GM12878 (cell line): Measurements from ENCODE around the gene TTLL11. TPM values are rescaled to one million over a fixed set of nuclear protein-coding genes. Genes with fewer than 3 reads are reported as not detected.

Source experiments
- ATAC-seq: fragments of 200-7000 bp; cut with Tn5 transposase; 3 replicates; pipeline ENCODE4 v1.9.1; 2020; ENCODE audit warnings: mild to moderate bottlenecking, moderate library complexity
- BruUV-seq: library from RNA; stranded (reverse); fragments of 400-500 nt; replicated peaks from 2 replicates; lab custom pipeline; 2021; lab: Mats Ljungman, UMichigan
- CTCF ChIA-PET: fragments of 300-600 bp; sonication (Branson Sonifier 250); formaldehyde crosslinking; extraction: SDS; loops from one replicate; lab custom pipeline; 2021; ENCODE audit warnings: inconsistent platforms; lab: Yijun Ruan, JAX
- POLR2A ChIA-PET: fragments of 350-600 bp; formaldehyde crosslinking; extraction: SDS; loops from one replicate; lab custom pipeline; 2021; ENCODE audit warnings: inconsistent platforms; lab: Charles Lee
- RAD21 ChIA-PET: fragments of 300-600 bp; sonication (Branson Sonifier 250); formaldehyde crosslinking; loops from one replicate; lab custom pipeline; 2023; ENCODE audit warnings: antibody characterized with exemption; ENCODE audit not compliant: unreplicated experiment; lab: Charles Lee
- SMC1A ChIA-PET: fragments of 300-600 bp; sonication (Branson Sonifier 250); formaldehyde crosslinking; loops from one replicate; lab custom pipeline; 2023; ENCODE audit not compliant: unreplicated experiment, uncharacterized antibody; lab: Charles Lee
- DNase-seq: peaks from one replicate; pipeline ENCODE4 v3.0.0-alpha.2; 2011; ENCODE audit warnings: low read depth, low spot score
- FAIRE-seq: peaks from 3 replicates; lab custom pipeline; 2011; peaks lifted over from hg19 to GRCh38; lab: Jason Lieb, UNC
- H2AFZ ChIP-seq: 2 replicates; pipeline ENCODE4 v1.6.0; 2011; ENCODE audit warnings: low read depth, low read length, control low read depth; ENCODE audit not compliant: control insufficient read depth
- H3K27ac ChIP-seq: 2 replicates; pipeline ENCODE4 v1.5.1; 2011; ENCODE audit warnings: control low read depth; ENCODE audit not compliant: control insufficient read depth, insufficient read depth
- H3K27me3 ChIP-seq, 2 experiments: replicated peaks in 1 of 2; 2 replicates each; pipeline versions ENCODE4 v1.6.0 to v1.6.1; 2011; ENCODE audit warnings: low read length in 1 of 2; ENCODE audit not compliant: control insufficient read depth in 2 of 2, insufficient read depth in 2 of 2
- H3K36me3 ChIP-seq, 2 experiments: 2 replicates each; pipeline ENCODE4 v1.5.1; 2011; ENCODE audit warnings: low read length in 1 of 2; ENCODE audit not compliant: control insufficient read depth in 2 of 2, insufficient read depth in 2 of 2
- H3K4me1 ChIP-seq: 2 replicates; pipeline ENCODE4 v1.6.1; 2011; ENCODE audit warnings: mild to moderate bottlenecking, low read length, moderate library complexity, mixed read lengths; ENCODE audit not compliant: control insufficient read depth, insufficient read depth
- H3K4me2 ChIP-seq: 2 replicates; pipeline ENCODE4 v1.6.0; 2011; ENCODE audit warnings: control low read depth; ENCODE audit not compliant: control insufficient read depth, insufficient read depth
- H3K4me3 ChIP-seq: fragments of 200-600 bp; sonication (generic); 2 replicates; pipeline ENCODE4 v1.5.1; 2016
- H3K79me2 ChIP-seq: 2 replicates; pipeline ENCODE4 v1.6.0; 2011; ENCODE audit warnings: low read length; ENCODE audit not compliant: control insufficient read depth, insufficient read depth
- H3K9ac ChIP-seq: 2 replicates; pipeline ENCODE4 v1.8.0; 2011; ENCODE audit warnings: low read length, control low read depth, mixed read lengths; ENCODE audit not compliant: control insufficient read depth, insufficient read depth
- H3K9me3 ChIP-seq: replicated peaks from 3 replicates; pipeline ENCODE4 v1.5.1; 2011; ENCODE audit warnings: mild to moderate bottlenecking, low read length; ENCODE audit not compliant: control insufficient read depth, insufficient read depth
- H4K20me1 ChIP-seq: 2 replicates; pipeline ENCODE4 v1.6.0; 2011; ENCODE audit not compliant: control insufficient read depth, insufficient read depth
- POLR2AphosphoS2 ChIP-seq: IDR thresholded peaks from 2 replicates; pipeline ENCODE4 v1.6.1; 2011; ENCODE audit warnings: low read depth, mild to moderate bottlenecking, low read length, improper control_type of control experiment, moderate library complexity
- PRDM15 ChIP-seq: fragments of 450-650 bp; formaldehyde crosslinking; IDR thresholded peaks from 2 replicates; pipeline ENCODE4 v1.4.0; 2020; ENCODE audit warnings: mild to moderate bottlenecking, moderate library complexity
- ZBTB40 ChIP-seq: fragments of 450-650 bp; IDR thresholded peaks from 2 replicates; pipeline ENCODE4 v1.6.1; 2016; ENCODE audit warnings: mild to moderate bottlenecking, moderate library complexity, borderline replicate concordance
- WGBS: methylation state at CpG from one replicate; pipeline ENCODE4 v1.1.6; 2016; ENCODE audit warnings: low lambda C conversion rate; ENCODE audit not compliant: insufficient replicate concordance, insufficient coverage; ENCODE audit errors: missing lambda C conversion rate; 5-methylcytosine and 5-hydroxymethylcytosine counted together
- in situ Hi-C: fragments of 300-500 bp; cut with MboI; formaldehyde crosslinking; loops from 9 replicates; pipeline ENCODE4 v1.14.3; 2018; ENCODE audit warnings: mixed read lengths
- intact Hi-C: fragments of 100-400 bp; cut with micrococcal nuclease; formaldehyde crosslinking; loops from one replicate; pipeline ENCODE4 v1.14.2; 2022; ENCODE audit not compliant: unreplicated experiment
- polyA plus RNA-seq, 11 experiments: library from polyadenylated mRNA; depleted of rRNA in 4 of 11; unstranded in 6 of 11; stranded (reverse) in 5 of 11; fragments of >200 nt; fragmentation: Nextera tagmentation in 4 of 11; fragmentation: Illumina TruSeq in 1 of 11; extraction: Ambion mirVana in 4 of 11; extraction: Trizol in 1 of 11; gene quantifications; 1 replicate in 1 of 11; 2 replicates in 10 of 11; pipeline versions ENCODE4 v1.2.1 to v1.2.3, GENCODE V29; 2011 to 2016; ENCODE audit warnings: inconsistent platforms in 2 of 11, missing spikeins in 2 of 11, low read depth in 1 of 11
- total RNA-seq, 4 experiments: library from RNA; depleted of rRNA in 3 of 4; stranded (reverse); fragments of >200 nt in 3 of 4; fragmentation: Illumina TruSeq in 1 of 4; extraction: Trizol in 1 of 4; gene quantifications; 2 replicates each; pipeline versions ENCODE4 v1.2.1 to v1.2.3, GENCODE V29; 2013 to 2021
- TF ChIP-seq, protein P1 (sequence below): IDR thresholded peaks from 2 replicates; pipeline ENCODE4 v1.6.1; 2012; ENCODE audit warnings: improper control_type of control experiment, low read depth, low read length; ENCODE audit not compliant: insufficient replicate concordance

Gene TTLL11
- total and polyA plus RNA-seq, 10 of the 15 experiments (the other 5 are each of a cell fraction or from before 2014, with no cell fraction given) = 1.2 to 3.7 (median 2.9) TPM

- TF ChIP-seq, protein P1, sequence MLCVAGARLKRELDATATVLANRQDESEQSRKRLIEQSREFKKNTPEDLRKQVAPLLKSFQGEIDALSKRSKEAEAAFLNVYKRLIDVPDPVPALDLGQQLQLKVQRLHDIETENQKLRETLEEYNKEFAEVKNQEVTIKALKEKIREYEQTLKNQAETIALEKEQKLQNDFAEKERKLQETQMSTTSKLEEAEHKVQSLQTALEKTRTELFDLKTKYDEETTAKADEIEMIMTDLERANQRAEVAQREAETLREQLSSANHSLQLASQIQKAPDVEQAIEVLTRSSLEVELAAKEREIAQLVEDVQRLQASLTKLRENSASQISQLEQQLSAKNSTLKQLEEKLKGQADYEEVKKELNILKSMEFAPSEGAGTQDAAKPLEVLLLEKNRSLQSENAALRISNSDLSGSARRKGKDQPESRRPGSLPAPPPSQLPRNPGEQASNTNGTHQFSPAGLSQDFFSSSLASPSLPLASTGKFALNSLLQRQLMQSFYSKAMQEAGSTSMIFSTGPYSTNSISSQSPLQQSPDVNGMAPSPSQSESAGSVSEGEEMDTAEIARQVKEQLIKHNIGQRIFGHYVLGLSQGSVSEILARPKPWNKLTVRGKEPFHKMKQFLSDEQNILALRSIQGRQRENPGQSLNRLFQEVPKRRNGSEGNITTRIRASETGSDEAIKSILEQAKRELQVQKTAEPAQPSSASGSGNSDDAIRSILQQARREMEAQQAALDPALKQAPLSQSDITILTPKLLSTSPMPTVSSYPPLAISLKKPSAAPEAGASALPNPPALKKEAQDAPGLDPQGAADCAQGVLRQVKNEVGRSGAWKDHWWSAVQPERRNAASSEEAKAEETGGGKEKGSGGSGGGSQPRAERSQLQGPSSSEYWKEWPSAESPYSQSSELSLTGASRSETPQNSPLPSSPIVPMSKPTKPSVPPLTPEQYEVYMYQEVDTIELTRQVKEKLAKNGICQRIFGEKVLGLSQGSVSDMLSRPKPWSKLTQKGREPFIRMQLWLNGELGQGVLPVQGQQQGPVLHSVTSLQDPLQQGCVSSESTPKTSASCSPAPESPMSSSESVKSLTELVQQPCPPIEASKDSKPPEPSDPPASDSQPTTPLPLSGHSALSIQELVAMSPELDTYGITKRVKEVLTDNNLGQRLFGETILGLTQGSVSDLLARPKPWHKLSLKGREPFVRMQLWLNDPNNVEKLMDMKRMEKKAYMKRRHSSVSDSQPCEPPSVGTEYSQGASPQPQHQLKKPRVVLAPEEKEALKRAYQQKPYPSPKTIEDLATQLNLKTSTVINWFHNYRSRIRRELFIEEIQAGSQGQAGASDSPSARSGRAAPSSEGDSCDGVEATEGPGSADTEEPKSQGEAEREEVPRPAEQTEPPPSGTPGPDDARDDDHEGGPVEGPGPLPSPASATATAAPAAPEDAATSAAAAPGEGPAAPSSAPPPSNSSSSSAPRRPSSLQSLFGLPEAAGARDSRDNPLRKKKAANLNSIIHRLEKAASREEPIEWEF = no peak
Observed at GRCh38 chr9:121815546-121816448, 277.3 kb downstream of the TTLL11 start (continued).

- no peak for FAIRE-seq
- no peaks in the 10 kb centered on the region for H3K36me3 ChIP-seq
- no peak overlapping the region for H3K4me3 ChIP-seq
- TF ChIP-seq POLR2AphosphoS2 (no peak), ZBTB40 (no peak), PRDM15 (CRISPR knock-in tag) (no peak)
Observed at GRCh38 chr9:121815084-121815483, 278.0 kb downstream of the TTLL11 start.

More at GRCh38 chr9:121815084-121815483, 278.0 kb downstream of the TTLL11 start:
- no peak overlapping the region for H2AFZ ChIP-seq
- no peak overlapping the region for H3K27ac ChIP-seq
- H3K9me3 ChIP-seq = no peaks in the 10 kb centered on the region
- H3K79me2 ChIP-seq = no peaks in the 10 kb centered on the region
- H4K20me1 ChIP-seq = no peaks in the 10 kb centered on the region
- RAD21 ChIA-PET = no interaction called here
- H3K4me1 ChIP-seq = no peaks in the 10 kb centered on the region
- intact Hi-C loops (no loop called here), in situ Hi-C loops (no loop called here)
- ATAC-seq (no peak), DNase-seq (no peak)
- BruUV-seq = no TSS peak
- H3K9ac ChIP-seq = no peak overlapping the region
- H3K4me2 ChIP-seq = no peak overlapping the region
- H3K27me3 ChIP-seq = peaks cover 0 to 1% of the 10 kb centered on the region in 2 experiments; a peak in 1 of 4 replicates
- POLR2A ChIA-PET = no interaction called here
- WGBS = 46% methylated on average over 4 of the region's 6 CpGs
- SMC1A ChIA-PET = no interaction called here
- CTCF ChIA-PET = no interaction called here
